Melanocyte of skin (primary cell): ENCODE data around the gene VPS26B. TPM values are rescaled to one million over a fixed set of nuclear protein-coding genes. Genes with fewer than 3 reads are reported as not detected.

Source experiments
- total RNA-seq, 2 donors: library from RNA; depleted of rRNA; stranded (reverse); fragments of >200 nt; gene quantifications; 2 replicates each; pipeline ENCODE4 v1.2.3, GENCODE V29; 2012

Gene VPS26B
- 10 to 100 TPM; 33.6 to 37.9 TPM for total RNA-seq

GRCh38 chr11:134223836-134224709 is at the start of gene VPS26B, which contains the start of gene NCAPD3:
Gene VPS26B (plus strand): TSS chr11:134224671. CDS start chr11:134225123, 452 bp downstream.
Gene NCAPD3 (minus strand): TSS chr11:134223967. CDS start chr11:134223926, 41 bp downstream.

GRCh38 chr11:134253188-134253993 is 28.9 kb downstream of the VPS26B start, which contains the start of the genes ACAD8 and THYN1:
Gene ACAD8 (plus strand): TSS chr11:134253568. CDS start chr11:134253601, 33 bp downstream.
Gene THYN1 (minus strand): TSS chr11:134253352. CDS start chr11:134252882, 470 bp downstream.

GRCh38 chr11:134275534-134276395 is 51.3 kb downstream of the VPS26B start, which contains the start of gene GLB1L3:
Gene GLB1L3 (plus strand): TSS chr11:134276379. CDS start chr11:134276741, 362 bp downstream.

Other genes with a start within 250 kb of the VPS26B start
- gene JAM3, start 155.6 kb upstream of the VPS26B start, total RNA-seq, result 10 to 100 TPM; 55.7 to 77.6 TPM
- gene NCAPD3, start 704 bp upstream of the VPS26B start, total RNA-seq, result 10 to 100 TPM; 14.8 to 33.6 TPM
- gene THYN1, start 28.7 kb downstream of the VPS26B start, total RNA-seq, result 10 to 100 TPM; 36.1 to 44.3 TPM
- 10 to 100 TPM; 15.7 to 16.5 TPM for gene ACAD8, start 28.9 kb downstream of the VPS26B start, total RNA-seq
- gene GLB1L3, start 51.7 kb downstream of the VPS26B start, total RNA-seq, result under 1 TPM in 1 of 2 donors, not detected in 1; under 0.01 TPM
- gene GLB1L2, start 107.3 kb downstream of the VPS26B start, total RNA-seq, result 1 to 10 TPM; 3.8 to 5.0 TPM
- gene B3GAT1, start 187.6 kb downstream of the VPS26B start, total RNA-seq, result under 1 TPM; 0.67 to 0.69 TPM